HL-60/S4 (cell line): ENCODE data around the gene CTR9.

Experiments
- in situ Hi-C: fragments of 300-500 bp; cut with MboI; formaldehyde crosslinking; loops from 2 replicates; pipeline ENCODE4 v1.14.3; 2022; ENCODE audit warnings: low sequenced_read_pairs

CTR9 gene

GRCh38 chr11:10779086-10779485 lies 28.0 kb downstream of the CTR9 start:
- in situ Hi-C loops = loop anchor here (25.0 kb wide), 1 partner anchor 1008 kb away; no protein-coding TSS in a partner anchor

GRCh38 chr11:10780040-10780439 lies 29.0 kb downstream of the CTR9 start:
- in situ Hi-C loops = loop anchor here (25.0 kb wide), 1 partner anchor 1007 kb away; no protein-coding TSS in a partner anchor

- in situ Hi-C loops = loop anchor here (25.0 kb wide), 1 partner anchor 1003 kb away; no protein-coding TSS in a partner anchor
Observed at GRCh38 chr11:10784232-10785145, 33.4 kb downstream of the CTR9 start.

- in situ Hi-C loops = loop anchor here (25.0 kb wide), 1 partner anchor 1002 kb away; no protein-coding TSS in a partner anchor
Observed at GRCh38 chr11:10785146-10785474, 34.1 kb downstream of the CTR9 start.

GRCh38 chr11:10786451-10786850 lies 35.4 kb downstream of the CTR9 start:
- in situ Hi-C loops = loop anchor here (25.0 kb wide), 1 partner anchor 1001 kb away; no protein-coding TSS in a partner anchor

- in situ Hi-C loops = loop anchor here (10.0 to 25.0 kb wide), 2 partner anchors 232 to 995 kb away; no protein-coding TSS in a partner anchor
Observed at GRCh38 chr11:10792385-10793068, 41.5 kb downstream of the CTR9 start.

- in situ Hi-C loops = loop anchor here (10.0 to 25.0 kb wide), 2 partner anchors 231 to 994 kb away; no protein-coding TSS in a partner anchor
Observed at GRCh38 chr11:10793470-10794255, 42.6 kb downstream of the CTR9 start.

- in situ Hi-C loops = loop anchor here (10.0 to 25.0 kb wide), 2 partner anchors 229 to 991 kb away; no protein-coding TSS in a partner anchor
Observed at GRCh38 chr11:10796191-10796590, 45.1 kb downstream of the CTR9 start.

- in situ Hi-C loops = loop anchor here (10.0 to 25.0 kb wide), 2 partner anchors 228 to 990 kb away; no protein-coding TSS in a partner anchor
Observed at GRCh38 chr11:10797001-10797400, 46.0 kb downstream of the CTR9 start.

GRCh38 chr11:10797531-10797930 lies 46.5 kb downstream of the CTR9 start:
- in situ Hi-C loops = loop anchor here (10.0 to 25.0 kb wide), 2 partner anchors 227 to 990 kb away; no protein-coding TSS in a partner anchor

GRCh38 chr11:10798330-10798928 lies 47.4 kb downstream of the CTR9 start:
- in situ Hi-C loops = loop anchor here (10.0 to 25.0 kb wide), 2 partner anchors 226 to 989 kb away; no protein-coding TSS in a partner anchor

GRCh38 chr11:10800292-10800691 lies 49.2 kb downstream of the CTR9 start:
- in situ Hi-C loops = no loop called here

GRCh38 chr11:10803676-10804075 lies 52.6 kb downstream of the CTR9 start:
- in situ Hi-C loops = no loop called here

- in situ Hi-C loops = no loop called here
Observed at GRCh38 chr11:10805741-10806140, 54.7 kb downstream of the CTR9 start.

GRCh38 chr11:10806206-10806605 lies 55.2 kb downstream of the CTR9 start:
- in situ Hi-C loops = no loop called here

- in situ Hi-C loops = no loop called here
Observed at GRCh38 chr11:10807493-10808234, 56.6 kb downstream of the CTR9 start.

GRCh38 chr11:10808235-10808552 lies 57.1 kb downstream of the CTR9 start:
- in situ Hi-C loops = no loop called here

- in situ Hi-C loops = no loop called here
Observed at GRCh38 chr11:10808553-10809372, 57.7 kb downstream of the CTR9 start, which contains the start of gene EIF4G2. Gene EIF4G2 (minus strand): TSS chr11:10808926.
